Measurements from ENCODE around the gene AFG3L2.

AFG3L2 gene

GRCh38 chr18:12283666-12284065 lies 93.4 kb downstream of the AFG3L2 start:
- peaks cover 0 to 3% of the 10 kb centered on the region in 2 experiments for H3K4me1 ChIP-seq (ENCODE audit: control insufficient read depth in 1 of 2, insufficient read depth in 1 of 2, low read depth in 1 of 2, low read length in 1 of 2)
- H3K27ac ChIP-seq = no peak overlapping the region
- H3K4me3 ChIP-seq (ENCODE audit: low read depth in 1 of 2, low read length in 1 of 2) = no peak overlapping the region
- H3K9me3 ChIP-seq = no peaks in the 10 kb centered on the region
- TF ChIP-seq, protein P1, sequence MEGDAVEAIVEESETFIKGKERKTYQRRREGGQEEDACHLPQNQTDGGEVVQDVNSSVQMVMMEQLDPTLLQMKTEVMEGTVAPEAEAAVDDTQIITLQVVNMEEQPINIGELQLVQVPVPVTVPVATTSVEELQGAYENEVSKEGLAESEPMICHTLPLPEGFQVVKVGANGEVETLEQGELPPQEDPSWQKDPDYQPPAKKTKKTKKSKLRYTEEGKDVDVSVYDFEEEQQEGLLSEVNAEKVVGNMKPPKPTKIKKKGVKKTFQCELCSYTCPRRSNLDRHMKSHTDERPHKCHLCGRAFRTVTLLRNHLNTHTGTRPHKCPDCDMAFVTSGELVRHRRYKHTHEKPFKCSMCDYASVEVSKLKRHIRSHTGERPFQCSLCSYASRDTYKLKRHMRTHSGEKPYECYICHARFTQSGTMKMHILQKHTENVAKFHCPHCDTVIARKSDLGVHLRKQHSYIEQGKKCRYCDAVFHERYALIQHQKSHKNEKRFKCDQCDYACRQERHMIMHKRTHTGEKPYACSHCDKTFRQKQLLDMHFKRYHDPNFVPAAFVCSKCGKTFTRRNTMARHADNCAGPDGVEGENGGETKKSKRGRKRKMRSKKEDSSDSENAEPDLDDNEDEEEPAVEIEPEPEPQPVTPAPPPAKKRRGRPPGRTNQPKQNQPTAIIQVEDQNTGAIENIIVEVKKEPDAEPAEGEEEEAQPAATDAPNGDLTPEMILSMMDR (IDR thresholded peaks at IDR 0.05) = no peak
- peaks cover 69% of the 10 kb centered on the region for H3K27me3 ChIP-seq
- H3K36me3 ChIP-seq = no peaks in the 10 kb centered on the region

DNA sequence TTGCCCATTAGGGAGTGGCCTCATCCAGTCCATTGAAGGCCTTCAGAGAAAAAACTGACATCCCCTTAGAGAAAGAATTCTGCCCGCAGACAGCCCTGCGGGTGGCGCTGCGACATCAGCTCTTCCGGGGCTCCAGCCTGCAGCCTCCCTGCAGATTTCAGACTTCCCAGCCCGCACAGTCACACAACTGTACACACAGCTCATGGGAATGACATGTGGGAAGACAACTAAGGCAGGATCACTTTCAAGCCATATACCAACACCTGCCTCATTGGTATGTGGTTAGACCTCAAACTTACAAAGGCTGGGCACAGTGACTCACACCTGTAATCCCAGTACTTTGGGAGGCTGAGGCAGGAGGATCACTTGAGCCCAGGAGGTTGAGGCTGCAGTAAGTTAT lies 93.8 kb downstream of the AFG3L2 start:
- Histone ChIP-seq H3K36me3 (no peaks in the 10 kb centered on the region), H3K9me3 (no peaks in the 10 kb centered on the region), H3K27me3 (peaks cover 65% of the 10 kb centered on the region), H3K4me3 (ENCODE audit: low read depth in 1 of 2, low read length in 1 of 2) (no peak overlapping the region), H3K27ac (no peak overlapping the region), H3K4me1 (ENCODE audit: control insufficient read depth in 1 of 2, insufficient read depth in 1 of 2, low read depth in 1 of 2, low read length in 1 of 2) (peaks cover 0 to 3% of the 10 kb centered on the region in 2 experiments)
- TF ChIP-seq, protein P1 (IDR thresholded peaks at IDR 0.05) = no peak

DNA sequence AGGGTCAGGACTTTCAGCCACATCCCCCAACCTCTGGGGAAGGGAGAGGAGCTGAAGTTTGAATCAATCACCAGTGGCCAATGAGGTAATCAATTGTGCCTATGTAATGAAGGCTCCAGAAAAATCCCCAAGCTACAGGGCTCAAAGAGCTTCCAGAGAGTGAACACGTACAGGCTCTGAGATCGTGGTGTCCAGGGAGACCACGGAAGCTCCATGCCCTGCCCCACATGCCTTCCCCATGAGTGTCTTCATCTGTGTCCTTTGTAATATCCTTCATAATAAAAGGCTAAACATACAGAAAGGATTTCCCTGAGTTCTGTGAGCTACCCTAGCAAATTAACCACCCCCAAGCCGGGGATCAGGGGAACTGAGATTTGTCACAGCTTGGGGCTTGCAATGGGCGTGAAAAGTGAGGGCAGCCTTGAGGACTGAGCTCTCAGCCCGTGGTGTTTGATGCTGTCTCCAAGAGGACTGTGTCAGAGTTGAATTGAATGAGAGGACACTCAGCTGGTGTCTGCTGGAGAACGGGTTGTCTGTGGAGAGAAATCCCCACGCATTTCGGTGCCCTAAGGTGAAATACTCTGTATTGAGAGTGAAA lies 94.5 kb downstream of the AFG3L2 start:
- Histone ChIP-seq H3K27ac (no peak overlapping the region), H3K27me3 (peaks cover 57% of the 10 kb centered on the region), H3K4me1 (ENCODE audit: control insufficient read depth in 1 of 2, insufficient read depth in 1 of 2, low read depth in 1 of 2, low read length in 1 of 2) (peaks cover 0 to 3% of the 10 kb centered on the region in 2 experiments), H3K36me3 (no peaks in the 10 kb centered on the region), H3K9me3 (no peaks in the 10 kb centered on the region), H3K4me3 (ENCODE audit: low read depth in 1 of 2, low read length in 1 of 2) (no peak overlapping the region)
- TF ChIP-seq, protein P1 (IDR thresholded peaks at IDR 0.05) = no peak

DNA sequence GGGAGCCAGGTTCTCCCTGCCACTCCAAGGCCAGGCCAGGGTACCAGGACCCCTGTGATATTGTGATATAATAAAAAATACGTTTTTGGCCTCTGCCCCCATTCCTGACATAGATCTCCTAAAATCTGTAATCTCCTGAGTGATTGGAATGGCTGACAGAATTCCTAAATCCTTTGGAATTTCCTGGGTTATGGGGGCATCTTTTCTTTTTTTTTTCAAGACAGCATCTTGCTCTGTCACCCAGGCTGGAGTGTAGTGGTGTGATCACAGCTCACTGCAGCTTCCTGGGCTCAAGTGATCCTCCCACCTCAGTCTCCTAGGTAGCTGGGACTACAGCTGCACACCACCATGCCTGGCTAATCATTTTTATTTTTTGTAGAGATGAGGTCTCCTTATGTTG lies 95.2 kb downstream of the AFG3L2 start:
- TF ChIP-seq, protein P1 (IDR thresholded peaks at IDR 0.05) = no peak
- no peaks in the 10 kb centered on the region for H3K9me3 ChIP-seq
- H3K36me3 ChIP-seq = no peaks in the 10 kb centered on the region
- no peak overlapping the region for H3K27ac ChIP-seq
- H3K4me3 ChIP-seq (ENCODE audit: low read depth in 1 of 2, low read length in 1 of 2) = no peak overlapping the region
- peaks cover 51% of the 10 kb centered on the region for H3K27me3 ChIP-seq
- peaks cover 0 to 3% of the 10 kb centered on the region in 2 experiments for H3K4me1 ChIP-seq (ENCODE audit: control insufficient read depth in 1 of 2, insufficient read depth in 1 of 2, low read depth in 1 of 2, low read length in 1 of 2)

- Histone ChIP-seq H3K36me3 (no peaks in the 10 kb centered on the region), H3K4me3 (ENCODE audit: low read depth in 1 of 2, low read length in 1 of 2) (no peak overlapping the region), H3K4me1 (ENCODE audit: control insufficient read depth in 1 of 2, insufficient read depth in 1 of 2, low read depth in 1 of 2, low read length in 1 of 2) (peaks cover 0 to 3% of the 10 kb centered on the region in 2 experiments), H3K27me3 (peaks cover 32% of the 10 kb centered on the region), H3K9me3 (no peaks in the 10 kb centered on the region), H3K27ac (no peak overlapping the region)
- TF ChIP-seq, protein P1 (IDR thresholded peaks at IDR 0.05) = no peak
These were observed 97.1 kb downstream of the AFG3L2 start for GRCh38 chr18:12279781-12280531.
